Endothelial cell of umbilical vein (primary cell): ENCODE results near the gene RPS18.

ENCODE experiments used
- CTCF ChIP-seq, 2 donors: IDR thresholded peaks; 1 replicate in 1 of 2; 2 replicates in 1 of 2; pipeline ENCODE4 v1.5.1; 2011; ENCODE audit warnings: low read length in 2 of 2, mild to moderate bottlenecking in 2 of 2, moderate library complexity in 2 of 2, control low read depth in 1 of 2, inconsistent platforms in 1 of 2, low read depth in 1 of 2; ENCODE audit not compliant: insufficient read depth in 1 of 2; ENCODE audit errors: extremely low read depth in 1 of 2
- EZH2 ChIP-seq: IDR thresholded peaks from 2 replicates; pipeline ENCODE4 v1.6.1; 2012; ENCODE audit warnings: borderline replicate concordance, low read depth, mild to moderate bottlenecking, moderate library complexity, low read length, inconsistent platforms; ENCODE audit not compliant: severe bottlenecking
- FOS ChIP-seq: IDR thresholded peaks from 2 replicates; pipeline ENCODE4 v1.6.1; 2011; ENCODE audit warnings: mild to moderate bottlenecking, low read length, moderate library complexity, borderline replicate concordance; ENCODE audit not compliant: insufficient read depth
- MAX ChIP-seq: IDR thresholded peaks from 2 replicates; pipeline ENCODE4 v1.6.1; 2011; ENCODE audit not compliant: insufficient read depth, insufficient read length
- MYC ChIP-seq: IDR thresholded peaks from one replicate; pipeline ENCODE4 v1.6.1; 2011; ENCODE audit warnings: mild to moderate bottlenecking, low read depth, low read length
- POLR2A ChIP-seq: IDR thresholded peaks from 2 replicates; pipeline ENCODE4 v1.6.1; 2012; ENCODE audit warnings: low read depth, mild to moderate bottlenecking, control low read depth, low read length
- POLR2AphosphoS5 ChIP-seq: IDR thresholded peaks from 2 replicates; pipeline ENCODE4 v1.6.1; 2012; ENCODE audit warnings: low read depth, mild to moderate bottlenecking, control low read depth, low read length, moderate library complexity; ENCODE audit not compliant: insufficient read depth

GRCh38 chr6:33247977-33248642 lies 23.8 kb upstream of the RPS18 start:
- peak; percentile 81 to 93 for TF ChIP-seq CTCF (IDR thresholded peaks at IDR 0.05; ENCODE audit: extremely low read depth in 1 of 2, insufficient read depth in 1 of 2, low read depth in 1 of 2, low read length in 2 of 2)
- no peak for TF ChIP-seq EZH2
- TF ChIP-seq POLR2A = no peak
- TF ChIP-seq POLR2AphosphoS5 = no peak
- TF ChIP-seq MAX = no peak
- TF ChIP-seq FOS = no peak
- TF ChIP-seq MYC = no peak
